HepG2 (cell line): Measurements from ENCODE around the gene C1R. TPM values are rescaled to one million over a fixed set of nuclear protein-coding genes. Genes with fewer than 3 reads are reported as not detected.

Experiments
- ATAC-seq: fragments of 200-7000 bp; cut with Tn5 transposase; 3 replicates; pipeline ENCODE4 v1.9.1; 2020; ENCODE audit warnings: mild to moderate bottlenecking, moderate library complexity
- Bru-seq: library from RNA; stranded (reverse); fragments of 400-500 nt; gene quantifications from one replicate; lab custom pipeline; 2021; lab: Mats Ljungman, UMichigan
- BruChase-seq, 2 experiments: library from RNA; stranded (reverse); fragments of 400-500 nt; gene quantifications; one replicate each; lab custom pipeline; 2021; lab: Mats Ljungman, UMichigan
- BruUV-seq: library from RNA; stranded (reverse); fragments of 400-500 nt; replicated peaks from 2 replicates; lab custom pipeline; 2021; lab: Mats Ljungman, UMichigan
- CTCF ChIA-PET: fragments of 300-600 bp; formaldehyde crosslinking; extraction: SDS; loops from one replicate; lab custom pipeline; 2021; ENCODE audit warnings: low total read pairs, inconsistent platforms, low intra/inter-chr PET ratio; lab: Yijun Ruan, JAX
- POLR2A ChIA-PET: fragments of 350-600 bp; sonication (Branson Sonifier 250); formaldehyde crosslinking; loops from one replicate; lab custom pipeline; 2020; ENCODE audit warnings: antibody characterized with exemption, inconsistent platforms; lab: Yijun Ruan, JAX
- DNase-seq: peaks from one replicate; pipeline ENCODE4 v3.0.0-alpha.2; 2015; ENCODE audit warnings: low spot score
- FAIRE-seq: peaks from 3 replicates; lab custom pipeline; 2011; peaks lifted over from hg19 to GRCh38; lab: Jason Lieb, UNC
- H2AFZ ChIP-seq: one replicate; pipeline ENCODE4 v1.6.1; 2011; ENCODE audit warnings: low read length, inconsistent platforms
- H3K27ac ChIP-seq: fragments of 300-600 bp; 3 replicates; pipeline ENCODE4 v1.8.0; 2011; ENCODE audit warnings: mixed run types, mild to moderate bottlenecking, mixed read lengths, low read length, inconsistent platforms; ENCODE audit not compliant: insufficient read depth; ENCODE audit errors: extremely low read length
- H3K27me3 ChIP-seq, 2 experiments: fragments of 200-600 bp in 1 of 2; 2 replicates in 1 of 2; 3 replicates in 1 of 2; pipeline versions ENCODE4 v1.6.0 to v1.8.0; 2011; ENCODE audit warnings: low read length in 2 of 2, mild to moderate bottlenecking in 2 of 2, moderate library complexity in 2 of 2, inconsistent platforms in 1 of 2; ENCODE audit not compliant: insufficient read depth in 2 of 2, control insufficient read depth in 1 of 2
- H3K36me3 ChIP-seq, 2 experiments: fragments of 200-600 bp in 1 of 2; replicated peaks in 1 of 2; 2 replicates in 1 of 2; 3 replicates in 1 of 2; pipeline versions ENCODE4 v1.5.1 to v1.8.0; 2011; ENCODE audit warnings: low read length in 2 of 2, inconsistent platforms in 1 of 2; ENCODE audit not compliant: insufficient read depth in 2 of 2, control insufficient read depth in 1 of 2
- H3K4me1 ChIP-seq: 2 replicates; pipeline ENCODE4 v1.5.1; 2012; ENCODE audit warnings: low read length, inconsistent platforms; ENCODE audit not compliant: insufficient read depth
- H3K4me2 ChIP-seq: 2 replicates; pipeline ENCODE4 v1.6.0; 2011; ENCODE audit warnings: low read depth, low read length, inconsistent platforms
- H3K4me3 ChIP-seq, 3 experiments: fragments of 200-600 bp in 1 of 3; sonication (generic), shearing (Covaris generic) in 1 of 3; replicated peaks in 1 of 3; 2 replicates each; pipeline ENCODE4 v1.5.1; 2011 to 2016; ENCODE audit warnings: low read length in 3 of 3, inconsistent platforms in 2 of 3, low read depth in 2 of 3, mild to moderate bottlenecking in 2 of 3, control low read depth in 1 of 3, mixed read lengths in 1 of 3; ENCODE audit not compliant: insufficient read depth in 1 of 3
- H3K79me2 ChIP-seq: one replicate; pipeline ENCODE4 v1.6.1; 2011; ENCODE audit warnings: low read length, inconsistent platforms; ENCODE audit not compliant: insufficient read depth
- H3K9ac ChIP-seq: 2 replicates; pipeline ENCODE4 v1.6.0; 2011; ENCODE audit warnings: mild to moderate bottlenecking, low read depth, low read length, inconsistent platforms; ENCODE audit not compliant: insufficient read depth
- H3K9me3 ChIP-seq: 2 replicates; pipeline ENCODE4 v1.5.1; 2012; ENCODE audit warnings: mild to moderate bottlenecking, low read length
- H4K20me1 ChIP-seq: 2 replicates; pipeline ENCODE4 v1.6.0; 2011; ENCODE audit warnings: inconsistent platforms, mild to moderate bottlenecking, low read length, moderate library complexity; ENCODE audit not compliant: insufficient read depth
- DBP ChIP-seq: sonication (generic); formaldehyde crosslinking; IDR thresholded peaks from 2 replicates; pipeline ENCODE4 v1.4.0; 2020; ENCODE audit warnings: missing genetic modification reagents; ENCODE audit errors: not compliant biosample characterization
- IKZF4 ChIP-seq: sonication (generic); formaldehyde crosslinking; IDR thresholded peaks from 2 replicates; pipeline ENCODE4 v1.5.1; 2020; ENCODE audit warnings: borderline replicate concordance, mild to moderate bottlenecking, low read depth, missing genetic modification reagents; ENCODE audit errors: not compliant biosample characterization
- PBX2 ChIP-seq: IDR thresholded peaks from 2 replicates; pipeline ENCODE4 v1.6.1; 2016; ENCODE audit warnings: control low read depth
- PITX1 ChIP-seq: sonication (generic); formaldehyde crosslinking; IDR thresholded peaks from 2 replicates; pipeline ENCODE4 v1.5.1; 2020; ENCODE audit warnings: mild to moderate bottlenecking, missing genetic modification reagents
- REST ChIP-seq, 2 experiments: IDR thresholded peaks; 2 replicates each; pipeline ENCODE4 v1.6.1; 2011 to 2012; ENCODE audit warnings: low read length in 2 of 2, borderline replicate concordance in 1 of 2, low read depth in 1 of 2, mild to moderate bottlenecking in 1 of 2, moderate library complexity in 1 of 2
- SOX6 ChIP-seq, 2 experiments: fragments of 450-650 bp in 1 of 2; sonication (generic) in 1 of 2; formaldehyde crosslinking in 1 of 2; IDR thresholded peaks; 2 replicates each; pipeline versions ENCODE4 v1.4.0 to v1.6.1; 2017 to 2020; ENCODE audit warnings: antibody characterized with exemption in 1 of 2, mild to moderate bottlenecking in 1 of 2, missing genetic modification reagents in 1 of 2
- SRSF4 ChIP-seq: fragments of 200-400 bp; formaldehyde crosslinking; IDR thresholded peaks from one replicate; pipeline ENCODE4 v1.6.1; 2018; ENCODE audit warnings: mild to moderate bottlenecking, low read depth, low read length, moderate library complexity; ENCODE audit not compliant: poor library complexity, severe bottlenecking
- TBL1XR1 ChIP-seq: fragments of 150-350 bp; IDR thresholded peaks from 2 replicates; pipeline ENCODE4 v1.6.1; 2014; ENCODE audit warnings: borderline replicate concordance, low read length; ENCODE audit not compliant: partially characterized antibody
- ZFP62 ChIP-seq: sonication (generic); formaldehyde crosslinking; IDR thresholded peaks from 2 replicates; pipeline ENCODE4 v1.4.0; 2020; ENCODE audit warnings: missing genetic modification reagents
- WGBS: methylation state at CpG from one replicate; pipeline ENCODE4 v1.1.6; 2017; ENCODE audit warnings: low lambda C conversion rate; 5-methylcytosine and 5-hydroxymethylcytosine counted together
- in situ Hi-C: cut with HindIII; loops from 2 replicates; pipeline ENCODE4 v1.10.0; 2017; ENCODE audit warnings: low pct_unique_long_range_greater_than_20kb; ENCODE audit not compliant: extremely low pct_ligation_motif_present
- intact Hi-C: fragments of 100-400 bp; cut with micrococcal nuclease; formaldehyde crosslinking; loops from one replicate; pipeline ENCODE4 v1.10.0; 2022; ENCODE audit not compliant: unreplicated experiment
- long read RNA-seq, 2 experiments: library from RNA in 1 of 2; library from polyadenylated mRNA in 1 of 2; stranded (forward) in 1 of 2; unstranded in 1 of 2; transcript quantifications; one replicate each; pipeline ENCODE4 v2.0.0, GENCODE V29; 2019 to 2022
- polyA minus RNA-seq, 3 experiments: library from RNA; depleted of rRNA, polyadenylated mRNA; stranded (reverse); fragments of >200 nt; gene quantifications; 2 replicates each; pipeline ENCODE4 v1.2.3, GENCODE V29; 2011; ENCODE audit warnings: low replicate concordance in 1 of 3
- polyA plus RNA-seq, 8 experiments: library from polyadenylated mRNA; depleted of rRNA in 3 of 8; stranded (reverse) in 7 of 8; unstranded in 1 of 8; fragments of >200 nt; fragmentation: Illumina TruSeq in 4 of 8; extraction: Trizol in 4 of 8; gene quantifications; 2 replicates each; pipeline versions ENCODE4 v1.2.1 to v1.2.3, GENCODE V29; 2011 to 2016; ENCODE audit warnings: low read depth in 4 of 8, missing spikeins in 1 of 8, mixed read lengths in 1 of 8; ENCODE audit not compliant: insufficient read depth in 1 of 8
- total RNA-seq, 5 experiments: library from RNA; depleted of rRNA; stranded (reverse); fragments of >200 nt; fragmentation: Illumina TruSeq; extraction: Trizol; gene quantifications; 2 replicates each; pipeline ENCODE4 v1.2.3, GENCODE V29; 2016; ENCODE audit warnings: low read depth in 1 of 5

C1R gene
- 1.7 and 3.5 TPM in 2 replicates for total RNA-seq (2016; rRNA removed; fragmentation: Illumina TruSeq; extraction: Trizol)
- 0.44 and 0.61 TPM in 2 replicates for total RNA-seq (2016; cell fraction: cytosol; rRNA removed; fragmentation: Illumina TruSeq; extraction: Trizol; ENCODE audit: low read depth)
- 2.6 and 4.1 TPM in 2 replicates for total RNA-seq (2016; cell fraction: insoluble cytoplasmic fraction; rRNA removed; fragmentation: Illumina TruSeq; extraction: Trizol)
- 0.93 and 1.4 TPM in 2 replicates for total RNA-seq (2016; cell fraction: membrane; rRNA removed; fragmentation: Illumina TruSeq; extraction: Trizol)
- total RNA-seq (2016; cell fraction: nucleus; rRNA removed; fragmentation: Illumina TruSeq; extraction: Trizol) = 3.8 and 4.3 TPM in 2 replicates
- polyA plus RNA-seq (2011; rRNA removed) = 6.5 and 11.2 TPM in 2 replicates
- polyA plus RNA-seq (2011; cell fraction: cytosol; rRNA removed) = 6.2 and 6.5 TPM in 2 replicates
- 6.1 and 8.4 TPM in 2 replicates for polyA plus RNA-seq (2011; cell fraction: nucleus; rRNA removed)
- 1.2 and 1.9 TPM in 2 replicates for polyA plus RNA-seq (2012)
- 0.42 and 0.57 TPM in 2 replicates for polyA plus RNA-seq (2016; cell fraction: cytosol; fragmentation: Illumina TruSeq; extraction: Trizol; ENCODE audit: low read depth)
- 1.6 and 2.2 TPM in 2 replicates for polyA plus RNA-seq (2016; cell fraction: insoluble cytoplasmic fraction; fragmentation: Illumina TruSeq; extraction: Trizol; ENCODE audit: low read depth)
- 1.2 and 1.3 TPM in 2 replicates for polyA plus RNA-seq (2016; cell fraction: membrane; fragmentation: Illumina TruSeq; extraction: Trizol; ENCODE audit: low read depth)
- polyA plus RNA-seq (2016; cell fraction: nucleus; fragmentation: Illumina TruSeq; extraction: Trizol; ENCODE audit: insufficient read depth, low read depth) = 6.5 and 7.1 TPM in 2 replicates
- 3.3 and 5.9 TPM in 2 replicates for polyA minus RNA-seq (2011; rRNA and poly(A)+ RNA removed; ENCODE audit: low replicate concordance)
- 0.70 and 1.3 TPM in 2 replicates for polyA minus RNA-seq (2011; cell fraction: cytosol; rRNA and poly(A)+ RNA removed)
- polyA minus RNA-seq (2011; cell fraction: nucleus; rRNA and poly(A)+ RNA removed) = 1.7 and 2.7 TPM in 2 replicates
- percentile 28 among the genes with signal in this experiment for Bru-seq, nascent RNA
- percentile 46 among the genes with signal in this experiment for BruChase-seq, experiment 1, labeled RNA remaining after a 6-hour chase
- percentile 37 among the genes with signal in this experiment for BruChase-seq, experiment 2, labeled RNA remaining after a 2-hour chase
- long read RNA-seq, experiment 1, partial matches to known transcripts = 1 of 2 reads
- long read RNA-seq, experiment 1, other reads (novel, unspliced or antisense) = 0 of 2 reads
- long read RNA-seq, experiment 2, partial matches to known transcripts = 2 of 5 reads
- long read RNA-seq, experiment 2, other reads (novel, unspliced or antisense) = 1 of 5 reads

- FAIRE-seq = peak; percentile 76
- ChIA-PET POLR2A (interaction anchor here (1.0 to 2.7 kb wide), 3 partner anchors 16 to 148 kb away, joined by 4 to 9 read pairs (median 6); partner anchors contain the start of genes C12orf57, C1S and RNU7-1), CTCF (interaction anchor here (0.7 to 5.0 kb wide), 8 partner anchors 10 to 148 kb away, joined by 3 to 45 read pairs (median 4); partner anchors contain the start of genes C12orf57, C1RL, C1S and LPCAT3)
- peaks cover 27% of the 10 kb centered on the region for H3K4me1 ChIP-seq
- WGBS = 10% methylated on average over 16 of the region's 16 CpGs
- BruUV-seq = no TSS peak
- ATAC-seq = peak; percentile 52
- DNase-seq = peak; percentile 48
- peaks cover 0 to 2% of the 10 kb centered on the region in 2 experiments; a peak in 1 of 5 replicates for H3K27me3 ChIP-seq
- H3K4me2 ChIP-seq = peak within 1 kb of the TSS; percentile 73
- in situ Hi-C loops = loop anchor here (5.0 kb wide), 1 partner anchor 35 kb away; no protein-coding TSS in a partner anchor
- H3K36me3 ChIP-seq = no peaks in the 10 kb centered on the region
- H3K9me3 ChIP-seq = no peaks in the 10 kb centered on the region
- H3K9ac ChIP-seq = peak within 1 kb of the TSS; percentile 13; the same call in 1 of the 2 replicates
- no peak within 1 kb of the TSS for H3K27ac ChIP-seq
- H4K20me1 ChIP-seq = no peaks in the 10 kb centered on the region; the same call in 1 of the 2 replicates
- peak within 1 kb of the TSS; percentile 53 to 68 (median 53); a peak in 5 of 6 replicates for H3K4me3 ChIP-seq
- H2AFZ ChIP-seq = no peak within 1 kb of the TSS
- H3K79me2 ChIP-seq = no peaks in the 10 kb centered on the region
- intact Hi-C loops = loop anchor here (1.0 to 2.0 kb wide), 3 partner anchors 16 to 148 kb away; partner anchors contain the start of genes C12orf57, C1RL and C1S
- TF ChIP-seq SRSF4 (no peak), ZFP62 (CRISPR knock-in tag) (no peak), PITX1 (CRISPR knock-in tag) (0 out of 2 replicates have a peak, but pooled peaks have one; percentile 22), IKZF4 (CRISPR knock-in tag) (no peak), REST (IDR thresholded peaks at IDR 0.05; ENCODE audit: borderline replicate concordance in 1 of 2, low read depth in 1 of 2, low read length in 2 of 2) (no peak), DBP (CRISPR knock-in tag) (no peak), PBX2 (CRISPR knock-in tag) (no peak), SOX6 (IDR thresholded peaks at IDR 0.05) (no peak), SOX6 (CRISPR knock-in tag; IDR thresholded peaks at IDR 0.05) (peak; percentile 29; the same call in 1 of the 2 replicates), TBL1XR1 (no peak)
These were observed at the start of gene C1R for GRCh38 chr12:7092229-7092985. Gene C1R, minus strand, starts transcription at chr12:7092445. Its CDS starts 57 bp downstream, at chr12:7092388.
